ENCODE results near the gene PSMC5. TPM values are rescaled to one million over a fixed set of nuclear protein-coding genes. Genes with fewer than 3 reads are reported as not detected.

The PSMC5 gene
- total and polyA plus RNA-seq, 9 donors: 36.4 to 155 (median 96.2) TPM

- intact Hi-C loops (cut with DNase I): loop anchor here in 1 of 4 donors (2.0 kb wide), 1 partner anchor 15 kb away; the partner anchor contains the start of gene SMARCD2
- no peak for TF ChIP-seq POLR2A (IDR thresholded peaks at IDR 0.05)
- no peak for TF ChIP-seq EP300 (IDR thresholded peaks at IDR 0.05)
- peak in 1 of 3 donors; percentile 3 for TF ChIP-seq CTCF (IDR thresholded peaks at IDR 0.05)
- H3K4me3 ChIP-seq: peak overlapping the region; percentile 66
- no peak for DNase-seq
- H3K27me3 ChIP-seq: no peaks in the 10 kb centered on the region
- H3K9me3 ChIP-seq: no peaks in the 10 kb centered on the region
- peak overlapping the region in 1 of 2 donors; percentile 95 for H3K27ac ChIP-seq
- no peaks in the 10 kb centered on the region for H3K36me3 ChIP-seq
- WGBS, 3 donors: 1 to 2% (median 1%) methylated on average over 19 of the region's 19 CpGs
- peaks cover 3% of the 10 kb centered on the region for H3K4me1 ChIP-seq (ENCODE audit: insufficient read depth)
Observed at GRCh38 chr17:63827801-63828221, 580 bp downstream of the PSMC5 start.

- Histone ChIP-seq H3K4me1 (ENCODE audit: insufficient read depth) (peaks cover 3% of the 10 kb centered on the region), H3K9me3 (no peaks in the 10 kb centered on the region), H3K4me3 (no peak overlapping the region), H3K27ac (no peak overlapping the region), H3K27me3 (no peaks in the 10 kb centered on the region), H3K36me3 (no peaks in the 10 kb centered on the region)
- TF ChIP-seq CTCF (IDR thresholded peaks at IDR 0.05) (no peak), POLR2A (IDR thresholded peaks at IDR 0.05) (no peak), EP300 (IDR thresholded peaks at IDR 0.05) (no peak)
- DNase-seq: no peak
- 91 to 97% (median 96%) methylated on average over 3 of the region's 3 CpGs for WGBS, 3 donors
- intact Hi-C loops (cut with DNase I): no loop called here
Observed at GRCh38 chr17:63828936-63829335, 1.7 kb downstream of the PSMC5 start.

DNA sequence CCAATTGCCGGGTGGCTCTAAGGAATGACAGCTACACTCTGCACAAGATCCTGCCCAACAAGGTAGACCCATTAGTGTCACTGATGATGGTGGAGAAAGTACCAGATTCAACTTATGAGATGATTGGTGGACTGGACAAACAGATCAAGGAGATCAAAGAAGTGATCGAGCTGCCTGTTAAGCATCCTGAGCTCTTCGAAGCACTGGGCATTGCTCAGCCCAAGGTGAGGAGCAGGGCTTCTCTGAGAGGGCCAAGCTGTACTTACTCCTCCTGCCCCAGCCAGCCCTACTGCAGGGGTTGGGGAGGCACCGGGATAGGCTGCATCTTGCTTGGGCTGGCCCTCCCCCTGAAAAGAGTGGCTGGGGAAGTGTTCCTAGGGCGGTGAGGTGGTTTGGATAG, 3.0 kb downstream of the PSMC5 start:
- H3K9me3 ChIP-seq: no peaks in the 10 kb centered on the region
- intact Hi-C loops (cut with DNase I): loop anchor here in 1 of 4 donors (10.0 kb wide), 1 partner anchor 55 kb away; the partner anchor contains the start of genes CCDC47 and DDX42
- H3K27me3 ChIP-seq: no peaks in the 10 kb centered on the region
- DNase-seq: no peak
- no peak overlapping the region for H3K4me3 ChIP-seq
- TF ChIP-seq CTCF (IDR thresholded peaks at IDR 0.05) (no peak), POLR2A (IDR thresholded peaks at IDR 0.05) (no peak), EP300 (IDR thresholded peaks at IDR 0.05) (no peak)
- peaks cover 3% of the 10 kb centered on the region for H3K4me1 ChIP-seq (ENCODE audit: insufficient read depth)
- H3K36me3 ChIP-seq: no peaks in the 10 kb centered on the region
- WGBS, 3 donors: 81 to 87% (median 85%) methylated on average over 5 of the region's 5 CpGs
- H3K27ac ChIP-seq: no peak overlapping the region

- H3K4me3 ChIP-seq: no peak overlapping the region
- no peaks in the 10 kb centered on the region for H3K9me3 ChIP-seq
- H3K27me3 ChIP-seq: no peaks in the 10 kb centered on the region
- no peaks in the 10 kb centered on the region for H3K36me3 ChIP-seq
- peaks cover 3% of the 10 kb centered on the region for H3K4me1 ChIP-seq (ENCODE audit: insufficient read depth)
- no peak for TF ChIP-seq POLR2A (IDR thresholded peaks at IDR 0.05)
- TF ChIP-seq EP300 (IDR thresholded peaks at IDR 0.05): no peak
- no peak for TF ChIP-seq CTCF (IDR thresholded peaks at IDR 0.05)
- intact Hi-C loops (cut with DNase I): loop anchor here in 1 of 4 donors (10.0 kb wide), 1 partner anchor 56 kb away; the partner anchor contains the start of genes CCDC47 and DDX42
- no peak for DNase-seq
- 76 to 87% (median 81%) methylated on average over 15 of the region's 15 CpGs for WGBS, 3 donors
- no peak overlapping the region for H3K27ac ChIP-seq
Observed at GRCh38 chr17:63830904-63831491, 3.8 kb downstream of the PSMC5 start.

Measured in ovary (tissue), 9 donors.